GM21825 (cell line): ENCODE measurements around the gene SHISAL2A.
A peak's percentile ranks its signal among the peaks of the same experiment; 100 is the strongest.

Source experiments
- ATAC-seq: cut with Tn5 transposase; IDR thresholded peaks from one replicate; pipeline ENCODE4 v1.9.1; 2021; ENCODE audit warnings: mild to moderate bottlenecking, moderate library complexity; ENCODE audit not compliant: unreplicated experiment

The SHISAL2A gene

GRCh38 chr1:52658795-52659194, 25.8 kb downstream of the SHISAL2A start:
- ATAC-seq: no peak

GRCh38 chr1:52659356-52659755, 26.4 kb downstream of the SHISAL2A start:
- peak; percentile 64 for ATAC-seq

GRCh38 chr1:52659851-52660596, 27.1 kb downstream of the SHISAL2A start:
- ATAC-seq: no peak

- no peak for ATAC-seq
Measured at GRCh38 chr1:52660807-52661206, 27.8 kb downstream of the SHISAL2A start.

GRCh38 chr1:52662645-52663313, 29.8 kb downstream of the SHISAL2A start:
- ATAC-seq: no peak

GRCh38 chr1:52663716-52664115, 30.7 kb downstream of the SHISAL2A start:
- no peak for ATAC-seq

- ATAC-seq: no peak
Measured at GRCh38 chr1:52665006-52665941, 32.3 kb downstream of the SHISAL2A start.

- no peak for ATAC-seq
Measured at GRCh38 chr1:52667290-52667689, 34.3 kb downstream of the SHISAL2A start.

- no peak for ATAC-seq
Measured at GRCh38 chr1:52667984-52668383, 35.0 kb downstream of the SHISAL2A start.

- ATAC-seq: no peak
Measured at GRCh38 chr1:52668711-52669110, 35.7 kb downstream of the SHISAL2A start.

- no peak for ATAC-seq
Measured at GRCh38 chr1:52669696-52670095, 36.7 kb downstream of the SHISAL2A start.

- no peak for ATAC-seq
Measured at GRCh38 chr1:52670604-52671003, 37.6 kb downstream of the SHISAL2A start.

GRCh38 chr1:52672946-52673345, 40.0 kb downstream of the SHISAL2A start:
- no peak for ATAC-seq

- no peak for ATAC-seq
Measured at GRCh38 chr1:52673513-52673912, 40.5 kb downstream of the SHISAL2A start.

- no peak for ATAC-seq
Measured at GRCh38 chr1:52674497-52675384, 41.8 kb downstream of the SHISAL2A start.

- ATAC-seq: no peak
Measured at GRCh38 chr1:52676249-52676903, 43.4 kb downstream of the SHISAL2A start.

- no peak for ATAC-seq
Measured at GRCh38 chr1:52677076-52677806, 44.3 kb downstream of the SHISAL2A start.

- no peak for ATAC-seq
Measured at GRCh38 chr1:52679048-52679447, 46.1 kb downstream of the SHISAL2A start.

- no peak for ATAC-seq
Measured at GRCh38 chr1:52679498-52679897, 46.5 kb downstream of the SHISAL2A start.
